Measurements from ENCODE around the gene CCR2. TPM values are rescaled to one million over a fixed set of nuclear protein-coding genes. Genes with fewer than 3 reads are reported as not detected.

The CCR2 gene
- total RNA-seq: 1 to 10 TPM in 1 of 4 donors, under 1 TPM in 3; 0.26 to 1.2 (median 0.76) TPM

DNA sequence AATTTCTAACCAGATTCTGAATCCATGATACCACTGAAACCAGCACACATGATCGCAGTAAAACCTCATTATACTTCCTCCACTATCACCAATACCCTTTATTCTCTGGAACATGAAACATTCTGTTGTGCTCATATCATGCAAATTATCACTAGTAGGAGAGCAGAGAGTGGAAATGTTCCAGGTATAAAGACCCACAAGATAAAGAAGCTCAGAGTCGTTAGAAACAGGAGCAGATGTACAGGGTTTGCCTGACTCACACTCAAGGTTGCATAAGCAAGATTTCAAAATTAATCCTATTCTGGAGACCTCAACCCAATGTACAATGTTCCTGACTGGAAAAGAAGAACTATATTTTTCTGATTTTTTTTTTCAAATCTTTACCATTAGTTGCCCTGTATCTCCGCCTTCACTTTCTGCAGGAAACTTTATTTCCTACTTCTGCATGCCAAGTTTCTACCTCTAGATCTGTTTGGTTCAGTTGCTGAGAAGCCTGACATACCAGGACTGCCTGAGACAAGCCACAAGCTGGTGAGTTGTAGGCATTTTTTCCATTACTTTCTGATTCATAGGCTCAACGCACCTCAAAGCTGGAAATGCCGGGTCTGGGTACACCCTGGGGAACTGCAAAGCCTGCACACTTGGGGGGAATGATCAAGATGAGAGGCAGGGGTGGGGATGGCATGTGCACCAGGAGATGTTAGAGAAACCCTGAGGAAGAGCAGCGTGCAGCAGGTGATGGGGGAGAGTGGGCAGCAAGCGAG lies at the start of gene CCR2:
TSS of gene CCR2 (plus strand) at position 465 of the 764 bp plus-strand sequence. CDS start 3,417 bp downstream, outside the sequence.
- H3K4me3 ChIP-seq: no peak within 1 kb of the TSS
- peaks cover 3% of the 10 kb centered on the region for H3K4me1 ChIP-seq
- WGBS: 77% methylated on average over 7 of the region's 7 CpGs
- no peaks in the 10 kb centered on the region for H3K36me3 ChIP-seq
- TF ChIP-seq EP300 (IDR thresholded peaks at IDR 0.05) (no peak), POLR2A (IDR thresholded peaks at IDR 0.05) (no peak), CTCF (IDR thresholded peaks at IDR 0.05) (no peak), POLR2AphosphoS5 (IDR thresholded peaks at IDR 0.05) (no peak)
- peaks cover 7% of the 10 kb centered on the region for H3K27me3 ChIP-seq
- H3K9me3 ChIP-seq: no peaks in the 10 kb centered on the region
- DNase-seq (ENCODE audit: low spot score in 2 of 2): no peak
- H3K27ac ChIP-seq: no peak within 1 kb of the TSS

DNA sequence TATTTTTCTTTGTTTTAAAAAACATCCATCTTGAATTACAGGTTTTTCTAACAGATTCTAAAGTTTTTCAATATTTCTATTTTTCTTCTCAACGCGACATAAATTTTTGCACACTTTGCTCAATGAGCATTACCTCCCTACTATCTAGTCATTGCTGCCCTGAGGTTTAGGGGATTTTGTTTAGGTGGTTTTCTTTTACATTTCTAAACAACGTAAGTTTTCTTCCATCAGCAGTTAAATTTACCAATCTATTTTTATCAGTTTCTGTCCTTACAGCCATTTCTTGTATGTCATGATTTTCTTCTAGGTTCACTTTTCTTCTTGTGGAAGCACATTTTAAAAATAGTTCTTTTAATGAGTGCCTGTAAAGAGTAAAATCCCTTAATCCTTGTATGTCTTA lies 49.2 kb upstream of the CCR2 start:
- no peaks in the 10 kb centered on the region for H3K4me1 ChIP-seq
- no peak overlapping the region for H3K27ac ChIP-seq
- H3K4me3 ChIP-seq: no peak overlapping the region
- 83% methylated on average over 3 of the region's 3 CpGs for WGBS
- H3K36me3 ChIP-seq: no peaks in the 10 kb centered on the region
- no peaks in the 10 kb centered on the region for H3K27me3 ChIP-seq
- H3K9me3 ChIP-seq: no peaks in the 10 kb centered on the region
- TF ChIP-seq CTCF (IDR thresholded peaks at IDR 0.05) (no peak), EP300 (IDR thresholded peaks at IDR 0.05) (no peak), POLR2AphosphoS5 (IDR thresholded peaks at IDR 0.05) (no peak), POLR2A (IDR thresholded peaks at IDR 0.05) (no peak)
- DNase-seq (ENCODE audit: low spot score in 2 of 2): no peak

DNA sequence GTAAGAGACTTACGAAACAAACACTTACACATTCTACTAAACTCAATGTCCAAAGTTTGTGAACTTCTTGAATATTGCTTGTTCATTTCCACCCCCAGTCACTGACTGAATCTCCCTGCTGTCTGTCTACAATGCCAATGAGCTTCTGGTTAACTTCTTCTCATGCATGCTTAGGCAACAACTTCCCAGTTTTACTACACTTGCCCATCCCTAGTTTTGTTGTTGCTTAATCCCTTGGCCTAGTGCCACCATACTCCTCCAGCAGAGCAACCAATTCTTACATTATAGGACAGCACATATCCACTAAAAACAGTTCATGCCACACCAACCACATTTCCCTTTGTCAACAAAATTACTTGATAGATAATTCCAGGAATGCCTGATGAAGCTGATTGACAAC lies 40.9 kb upstream of the CCR2 start:
- DNase-seq (ENCODE audit: low spot score in 2 of 2): peak in 1 of 2 donors; percentile 70
- H3K4me3 ChIP-seq: no peak overlapping the region

GRCh38 chr3:46314517-46314916 lies 39.4 kb upstream of the CCR2 start:
- TF ChIP-seq CTCF (IDR thresholded peaks at IDR 0.05): no peak
- no peak for TF ChIP-seq POLR2AphosphoS5 (IDR thresholded peaks at IDR 0.05)
- TF ChIP-seq EP300 (IDR thresholded peaks at IDR 0.05): no peak
- TF ChIP-seq POLR2A (IDR thresholded peaks at IDR 0.05): no peak
- Histone ChIP-seq H3K27me3 (no peaks in the 10 kb centered on the region), H3K27ac (no peak overlapping the region), H3K36me3 (no peaks in the 10 kb centered on the region), H3K4me3 (no peak overlapping the region), H3K9me3 (no peaks in the 10 kb centered on the region), H3K4me1 (peaks cover 23% of the 10 kb centered on the region)
- no peak for DNase-seq (ENCODE audit: low spot score in 2 of 2)

More for the DNA sequence above, 40.9 kb upstream of the CCR2 start:
- Histone ChIP-seq H3K27me3 (no peaks in the 10 kb centered on the region), H3K4me1 (peaks cover 23% of the 10 kb centered on the region), H3K36me3 (no peaks in the 10 kb centered on the region), H3K27ac (no peak overlapping the region), H3K9me3 (no peaks in the 10 kb centered on the region)
- WGBS: 48% methylated on average over 1 of the region's 1 CpG
- peak in 1 of 3 donors; percentile 47 for TF ChIP-seq POLR2AphosphoS5 (IDR thresholded peaks at IDR 0.05)
- no peak for TF ChIP-seq POLR2A (IDR thresholded peaks at IDR 0.05)

DNA sequence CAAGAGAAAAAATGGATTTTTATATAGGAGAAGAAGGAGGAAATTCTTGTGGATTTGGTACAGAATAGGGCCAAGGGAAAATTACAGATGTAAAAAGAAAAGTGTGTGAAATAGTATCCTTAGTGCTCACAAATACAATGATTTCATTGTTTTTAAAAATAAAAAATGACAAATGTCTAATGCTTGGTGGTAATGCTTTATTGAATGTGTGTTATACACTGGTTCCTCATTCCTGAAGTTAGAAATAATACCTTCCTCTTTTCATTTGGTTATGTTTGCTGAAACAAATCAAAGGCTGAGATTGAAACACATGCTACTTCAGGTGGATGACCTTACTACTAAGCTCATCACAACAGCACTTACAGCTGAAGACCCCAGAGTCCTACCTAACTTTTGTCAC lies 37.7 kb upstream of the CCR2 start:
- Histone ChIP-seq H3K9me3 (no peaks in the 10 kb centered on the region), H3K4me1 (peaks cover 20% of the 10 kb centered on the region), H3K27ac (no peak overlapping the region), H3K4me3 (no peak overlapping the region), H3K27me3 (no peaks in the 10 kb centered on the region), H3K36me3 (no peaks in the 10 kb centered on the region)
- DNase-seq (ENCODE audit: low spot score in 2 of 2): no peak
- TF ChIP-seq POLR2A (IDR thresholded peaks at IDR 0.05) (no peak), CTCF (IDR thresholded peaks at IDR 0.05) (no peak), POLR2AphosphoS5 (IDR thresholded peaks at IDR 0.05) (no peak), EP300 (IDR thresholded peaks at IDR 0.05) (no peak)

All from suprapubic skin (tissue), 4 donors.